ENCODE data around the gene EHBP1L1. TPM values are rescaled to one million over a fixed set of nuclear protein-coding genes. Genes with fewer than 3 reads are reported as not detected.

The EHBP1L1 gene
- total and polyA plus RNA-seq, 2 of the 8 experiments (the other 6 are each of a cell fraction or from before 2014, with no cell fraction given), result 4.3 to 6.6 TPM

- TF ChIP-seq KDM1A (IDR thresholded peaks at IDR 0.05; ENCODE audit: borderline replicate concordance, low read length) (no peak), TBP (IDR thresholded peaks at IDR 0.05; ENCODE audit: low read depth, low read length) (no peak), CHD1 (IDR thresholded peaks at IDR 0.05; ENCODE audit: low read depth, low read length) (no peak), RBBP5 (IDR thresholded peaks at IDR 0.05; ENCODE audit: borderline replicate concordance, low read depth, low read length) (no peak)
Measured at GRCh38 chr11:65580031-65580692, 4.3 kb downstream of the EHBP1L1 start (continued).
